Small intestine (tissue), 7 donors: ENCODE results near the gene PGBD1. TPM values are rescaled to one million over a fixed set of nuclear protein-coding genes. Genes with fewer than 3 reads are reported as not detected.

ENCODE experiments used
- DNase-seq, 2 donors: peaks; one replicate each; pipeline versions ENCODE4 v3.0.0 to v3.0.0-alpha.2; 2013
- FAIRE-seq: peaks from 2 replicates; lab custom pipeline; 2012; peaks lifted over from hg19 to GRCh38; lab: Jason Lieb, UNC
- H3K27ac ChIP-seq, 3 donors: one replicate each; pipeline ENCODE4 v1.5.1; 2013; ENCODE audit warnings: low read length in 2 of 3, mild to moderate bottlenecking in 2 of 3, control low read depth in 1 of 3, inconsistent platforms in 1 of 3, low read depth in 1 of 3, moderate library complexity in 1 of 3
- H3K27me3 ChIP-seq, 3 donors: one replicate each; pipeline ENCODE4 v1.6.1; 2013; ENCODE audit warnings: low read length in 3 of 3, inconsistent platforms in 1 of 3; ENCODE audit not compliant: control insufficient read depth in 3 of 3, insufficient read depth in 3 of 3
- H3K36me3 ChIP-seq, 3 donors: one replicate each; pipeline ENCODE4 v1.6.1; 2013; ENCODE audit warnings: low read length in 3 of 3, inconsistent platforms in 1 of 3, low read depth in 1 of 3, mild to moderate bottlenecking in 1 of 3, moderate library complexity in 1 of 3; ENCODE audit not compliant: control insufficient read depth in 3 of 3, insufficient read depth in 2 of 3
- H3K4me1 ChIP-seq, 3 donors: one replicate each; pipeline ENCODE4 v1.6.1; 2013; ENCODE audit warnings: low read length in 2 of 3, inconsistent platforms in 1 of 3, low read depth in 1 of 3, mild to moderate bottlenecking in 1 of 3, moderate library complexity in 1 of 3; ENCODE audit not compliant: control insufficient read depth in 3 of 3, insufficient read depth in 2 of 3
- H3K4me3 ChIP-seq, 3 donors: one replicate each; pipeline ENCODE4 v1.5.1; 2013; ENCODE audit warnings: low read length in 3 of 3, control low read depth in 1 of 3, inconsistent platforms in 1 of 3, low read depth in 1 of 3, mild to moderate bottlenecking in 1 of 3, moderate library complexity in 1 of 3
- H3K9me3 ChIP-seq, 2 donors: one replicate each; pipeline ENCODE4 v1.6.1; 2013; ENCODE audit warnings: low read depth in 1 of 2, low read length in 1 of 2; ENCODE audit not compliant: control insufficient read depth in 2 of 2, insufficient read depth in 1 of 2
- whole genome bisulfite sequencing, 3 donors: extraction: QIAGEN DNeasy Blood & Tissue Kit; methylation state at CpG; one replicate each; pipeline ENCODE4 v1.1.7; 2013; 5-methylcytosine and 5-hydroxymethylcytosine counted together
- polyA plus RNA-seq, 4 donors: library from polyadenylated mRNA; stranded (reverse) in 3 of 4; unstranded in 1 of 4; fragments of 200-250 nt in 3 of 4; fragments of 120-200 nt in 1 of 4; gene quantifications; one replicate each; pipeline versions ENCODE4 v1.2.1 to v1.2.3, GENCODE V29; 2013
- donor health status: healthy with polysubstance abuse.
- donor health status: control.
- donor health status: control.
- donor health status: Bipolar disorder and iron deficiency.
- donor health status: healthy.

Gene PGBD1
- polyA plus RNA-seq, 4 donors: 0.81 to 3.2 (median 1.2) TPM

- FAIRE-seq: no peak
- 29 to 49% (median 39%) methylated on average over 4 of the region's 4 CpGs for WGBS, 3 donors
These were observed 16.5 kb upstream of the PGBD1 start for GRCh38 chr6:28264834-28265401.

GRCh38 chr6:28266563-28266961 lies 14.8 kb upstream of the PGBD1 start:
- FAIRE-seq (no peak), DNase-seq (no peak)
- peaks cover 0 to 4% (median 0%) of the 10 kb centered on the region in 3 donors for H3K4me1 ChIP-seq
- 8 to 11% (median 10%) methylated on average over 5 of the region's 5 CpGs for WGBS, 3 donors
- peaks cover 0 to 6% of the 10 kb centered on the region in 2 donors for H3K9me3 ChIP-seq
- peaks cover 0 to 3% (median 0%) of the 10 kb centered on the region in 3 donors for H3K36me3 ChIP-seq
- H3K4me3 ChIP-seq: peak overlapping the region in 2 of 3 donors; percentile 84 to 92
- peaks cover 0 to 8% (median 0%) of the 10 kb centered on the region in 3 donors for H3K27me3 ChIP-seq
- peak overlapping the region in 1 of 3 donors; percentile 90 for H3K27ac ChIP-seq

More at GRCh38 chr6:28264834-28265401, 16.5 kb upstream of the PGBD1 start:
- Histone ChIP-seq H3K4me1 (peaks cover 0 to 4% (median 0%) of the 10 kb centered on the region in 3 donors), H3K4me3 (no peak overlapping the region), H3K27ac (no peak overlapping the region), H3K36me3 (peaks cover 0 to 3% (median 0%) of the 10 kb centered on the region in 3 donors), H3K9me3 (peaks cover 0 to 11% of the 10 kb centered on the region in 2 donors), H3K27me3 (peaks cover 0 to 8% (median 0%) of the 10 kb centered on the region in 3 donors)
- no peak for DNase-seq

GRCh38 chr6:28266962-28267694 lies 14.2 kb upstream of the PGBD1 start, which contains the start of gene ZSCAN26:
Gene ZSCAN26 (plus strand): TSS chr6:28267143. CDS start chr6:28271920, 4,777 bp downstream.
- peak within 1 kb of the TSS; percentile 65 to 90 (median 71) for H3K27ac ChIP-seq
- FAIRE-seq: no peak
- 0 to 1% (median 0%) methylated on average over 32 of the region's 32 CpGs for WGBS, 3 donors
- H3K4me3 ChIP-seq: peak within 1 kb of the TSS; percentile 58 to 92 (median 84)
- H3K36me3 ChIP-seq: peaks cover 0 to 7% (median under 1%) of the 10 kb centered on the region in 3 donors
- peaks cover 0 to 3% (median 0%) of the 10 kb centered on the region in 3 donors for H3K27me3 ChIP-seq
- peak; percentile 85 to 97 for DNase-seq
- H3K4me1 ChIP-seq: peaks cover 0 to 4% (median 0%) of the 10 kb centered on the region in 3 donors
- peaks cover 0 to 2% of the 10 kb centered on the region in 2 donors for H3K9me3 ChIP-seq

GRCh38 chr6:28267695-28268059 lies 13.7 kb upstream of the PGBD1 start:
- H3K4me1 ChIP-seq: peaks cover 0 to 4% (median 0%) of the 10 kb centered on the region in 3 donors
- H3K27ac ChIP-seq: peak overlapping the region in 2 of 3 donors; percentile 65 to 90
- peaks cover 0 to 11% (median 2%) of the 10 kb centered on the region in 3 donors for H3K36me3 ChIP-seq
- no peaks in the 10 kb centered on the region for H3K9me3 ChIP-seq
- 3 to 11% (median 4%) methylated on average over 1 of the region's 1 CpG for WGBS, 3 donors
- H3K4me3 ChIP-seq: peak overlapping the region in 2 of 3 donors; percentile 84 to 92
- DNase-seq: no peak
- no peaks in the 10 kb centered on the region for H3K27me3 ChIP-seq
- FAIRE-seq: no peak

GRCh38 chr6:28269492-28269891 lies 11.9 kb upstream of the PGBD1 start:
- H3K27ac ChIP-seq: no peak overlapping the region
- H3K9me3 ChIP-seq: no peaks in the 10 kb centered on the region
- H3K36me3 ChIP-seq: peaks cover 0 to 22% (median 6%) of the 10 kb centered on the region in 3 donors
- DNase-seq: no peak
- H3K4me3 ChIP-seq: no peak overlapping the region
- peaks cover 0 to 4% (median 0%) of the 10 kb centered on the region in 3 donors for H3K4me1 ChIP-seq
- no peaks in the 10 kb centered on the region for H3K27me3 ChIP-seq
- FAIRE-seq: no peak

GRCh38 chr6:28274888-28275287 lies 6.5 kb upstream of the PGBD1 start:
- Histone ChIP-seq H3K27ac (no peak overlapping the region), H3K4me1 (no peaks in the 10 kb centered on the region), H3K36me3 (peaks cover 0 to 22% (median 8%) of the 10 kb centered on the region in 3 donors), H3K4me3 (no peak overlapping the region), H3K9me3 (no peaks in the 10 kb centered on the region), H3K27me3 (no peaks in the 10 kb centered on the region)
- DNase-seq (peak in 1 of 2 donors; percentile 17), FAIRE-seq (no peak)

GRCh38 chr6:28277746-28278145 lies 3.6 kb upstream of the PGBD1 start:
- no peak for FAIRE-seq
- Histone ChIP-seq H3K27me3 (peaks cover 0 to 2% (median 0%) of the 10 kb centered on the region in 3 donors), H3K36me3 (peaks cover 0 to 14% (median 6%) of the 10 kb centered on the region in 3 donors), H3K27ac (no peak overlapping the region), H3K9me3 (no peaks in the 10 kb centered on the region), H3K4me3 (no peak overlapping the region), H3K4me1 (peaks cover 0 to 3% (median 3%) of the 10 kb centered on the region in 3 donors)
- no peak for DNase-seq
- 77 to 84% (median 79%) methylated on average over 3 of the region's 3 CpGs for WGBS, 3 donors

GRCh38 chr6:28280595-28281287 lies 631 bp upstream of the PGBD1 start:
- H3K4me3 ChIP-seq: peak overlapping the region in 2 of 3 donors; percentile 53 to 75
- peaks cover 0 to 9% (median 2%) of the 10 kb centered on the region in 3 donors for H3K36me3 ChIP-seq
- FAIRE-seq: no peak
- peaks cover 0 to 3% (median 3%) of the 10 kb centered on the region in 3 donors for H3K4me1 ChIP-seq
- WGBS, 3 donors: 33 to 47% (median 46%) methylated on average over 3 of the region's 3 CpGs
- DNase-seq: no peak
- no peak overlapping the region for H3K27ac ChIP-seq
- H3K27me3 ChIP-seq: peaks cover 0 to 2% (median 0%) of the 10 kb centered on the region in 3 donors
- peaks cover 0 to 5% of the 10 kb centered on the region in 2 donors for H3K9me3 ChIP-seq
